Keratinocyte (primary cell): ENCODE data around the gene ALOX5.

Source experiments
- EZH2 ChIP-seq: IDR thresholded peaks from one replicate; pipeline ENCODE4 v1.6.1; 2012; ENCODE audit warnings: inconsistent platforms, mild to moderate bottlenecking, low read length, moderate library complexity
- TF ChIP-seq, protein P1 (sequence below), 3 experiments: IDR thresholded peaks in 1 of 3; conservative IDR thresholded peaks in 1 of 3; optimal IDR thresholded peaks in 1 of 3; 2 replicates in 2 of 3; 3 replicates in 1 of 3; pipeline versions ENCODE3 to v1.5.1; 2011; ENCODE audit warnings: low read length in 3 of 3, mild to moderate bottlenecking in 3 of 3, moderate library complexity in 2 of 3, control low read depth in 1 of 3, inconsistent platforms in 1 of 3; ENCODE audit not compliant: insufficient read depth in 2 of 3; ENCODE audit errors: extremely low read depth in 1 of 3

DNA sequence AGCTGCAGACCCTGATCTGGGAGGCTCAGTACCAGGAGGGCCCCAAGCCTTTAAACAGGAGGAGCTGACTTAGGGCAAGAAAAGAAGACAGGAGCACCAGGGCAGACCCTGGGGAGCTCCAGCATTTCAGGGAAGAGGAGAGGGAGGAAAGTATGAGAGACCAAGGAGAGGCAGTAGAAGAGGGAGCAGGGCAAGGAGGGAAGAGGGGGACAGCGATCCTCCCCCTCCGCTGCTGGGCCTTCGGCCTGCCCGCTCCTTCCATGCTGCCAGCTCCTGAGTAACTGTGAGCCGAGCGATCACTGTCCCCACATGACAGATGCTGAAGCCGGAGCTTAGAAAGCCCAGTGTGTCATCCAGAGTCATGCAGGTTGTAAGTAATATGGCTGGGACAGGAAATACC is 65.9 kb downstream of the ALOX5 start:
- TF ChIP-seq, protein P1, sequence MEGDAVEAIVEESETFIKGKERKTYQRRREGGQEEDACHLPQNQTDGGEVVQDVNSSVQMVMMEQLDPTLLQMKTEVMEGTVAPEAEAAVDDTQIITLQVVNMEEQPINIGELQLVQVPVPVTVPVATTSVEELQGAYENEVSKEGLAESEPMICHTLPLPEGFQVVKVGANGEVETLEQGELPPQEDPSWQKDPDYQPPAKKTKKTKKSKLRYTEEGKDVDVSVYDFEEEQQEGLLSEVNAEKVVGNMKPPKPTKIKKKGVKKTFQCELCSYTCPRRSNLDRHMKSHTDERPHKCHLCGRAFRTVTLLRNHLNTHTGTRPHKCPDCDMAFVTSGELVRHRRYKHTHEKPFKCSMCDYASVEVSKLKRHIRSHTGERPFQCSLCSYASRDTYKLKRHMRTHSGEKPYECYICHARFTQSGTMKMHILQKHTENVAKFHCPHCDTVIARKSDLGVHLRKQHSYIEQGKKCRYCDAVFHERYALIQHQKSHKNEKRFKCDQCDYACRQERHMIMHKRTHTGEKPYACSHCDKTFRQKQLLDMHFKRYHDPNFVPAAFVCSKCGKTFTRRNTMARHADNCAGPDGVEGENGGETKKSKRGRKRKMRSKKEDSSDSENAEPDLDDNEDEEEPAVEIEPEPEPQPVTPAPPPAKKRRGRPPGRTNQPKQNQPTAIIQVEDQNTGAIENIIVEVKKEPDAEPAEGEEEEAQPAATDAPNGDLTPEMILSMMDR (optimal IDR thresholded peaks at IDR 0.05 in 1 of 3, IDR thresholded peaks at IDR 0.05 in 1 of 3, conservative IDR thresholded peaks at IDR 0.05 in 1 of 3; ENCODE audit: extremely low read depth in 1 of 3, insufficient read depth in 2 of 3, low read length in 3 of 3) = no peak
- no peak for TF ChIP-seq EZH2
